Fibroblast of the aortic adventitia (primary cell): ENCODE results near the gene ITGA8. TPM values are rescaled to one million over a fixed set of nuclear protein-coding genes. Genes with fewer than 3 reads are reported as not detected.
A peak's percentile ranks its signal among the peaks of the same experiment; 100 is the strongest.
"Not testable (repeated sequence)": the region's sequence is repeated elsewhere in the genome, so short reads cannot be mapped to it uniquely, and the experiment has no call there.

Experiments
- DNase-seq: peaks from one replicate; pipeline ENCODE4 v3.0.0-alpha.2; 2010; ENCODE audit warnings: low read depth
- H3K4me3 ChIP-seq: 2 replicates; pipeline ENCODE4 v1.5.1; 2011; ENCODE audit warnings: low read depth, mild to moderate bottlenecking, control low read depth, low read length, moderate library complexity
- total RNA-seq: library from RNA; depleted of rRNA; stranded (reverse); fragments of >200 nt; gene quantifications from 2 replicates; pipeline ENCODE4 v1.2.3, GENCODE V29; 2012; ENCODE audit warnings: low replicate concordance
- TF ChIP-seq, protein P1 (sequence below): IDR thresholded peaks from 2 replicates; pipeline ENCODE4 v1.5.1; 2011; ENCODE audit warnings: mild to moderate bottlenecking, low read length, control low read depth, inconsistent platforms; ENCODE audit not compliant: insufficient read depth

Gene ITGA8
- total RNA-seq, 1 donor, result 38.5 TPM

DNA sequence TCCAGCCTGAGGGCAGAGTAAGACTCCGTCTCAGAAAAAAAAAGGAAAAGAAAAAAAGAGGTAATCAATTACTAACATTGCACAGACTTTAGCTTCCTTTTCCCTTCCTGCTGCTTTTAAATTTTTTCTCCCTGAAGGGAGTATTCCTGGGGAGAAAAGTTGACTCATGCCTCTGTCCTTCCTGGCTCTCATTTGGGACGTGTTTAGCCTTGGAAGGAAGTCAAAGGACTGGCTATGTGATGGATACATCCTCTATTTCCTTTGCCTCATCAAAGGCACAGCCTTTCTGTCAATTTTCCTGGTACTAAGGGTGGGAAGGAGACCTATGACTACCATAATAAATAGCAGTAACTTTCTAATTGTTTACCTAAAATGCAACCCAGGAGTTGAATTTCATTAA, 77.6 kb downstream of the ITGA8 start:
- no peak overlapping the region for H3K4me3 ChIP-seq
- TF ChIP-seq, protein P1, sequence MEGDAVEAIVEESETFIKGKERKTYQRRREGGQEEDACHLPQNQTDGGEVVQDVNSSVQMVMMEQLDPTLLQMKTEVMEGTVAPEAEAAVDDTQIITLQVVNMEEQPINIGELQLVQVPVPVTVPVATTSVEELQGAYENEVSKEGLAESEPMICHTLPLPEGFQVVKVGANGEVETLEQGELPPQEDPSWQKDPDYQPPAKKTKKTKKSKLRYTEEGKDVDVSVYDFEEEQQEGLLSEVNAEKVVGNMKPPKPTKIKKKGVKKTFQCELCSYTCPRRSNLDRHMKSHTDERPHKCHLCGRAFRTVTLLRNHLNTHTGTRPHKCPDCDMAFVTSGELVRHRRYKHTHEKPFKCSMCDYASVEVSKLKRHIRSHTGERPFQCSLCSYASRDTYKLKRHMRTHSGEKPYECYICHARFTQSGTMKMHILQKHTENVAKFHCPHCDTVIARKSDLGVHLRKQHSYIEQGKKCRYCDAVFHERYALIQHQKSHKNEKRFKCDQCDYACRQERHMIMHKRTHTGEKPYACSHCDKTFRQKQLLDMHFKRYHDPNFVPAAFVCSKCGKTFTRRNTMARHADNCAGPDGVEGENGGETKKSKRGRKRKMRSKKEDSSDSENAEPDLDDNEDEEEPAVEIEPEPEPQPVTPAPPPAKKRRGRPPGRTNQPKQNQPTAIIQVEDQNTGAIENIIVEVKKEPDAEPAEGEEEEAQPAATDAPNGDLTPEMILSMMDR, result no peak
- peak; percentile 59 for DNase-seq

DNA sequence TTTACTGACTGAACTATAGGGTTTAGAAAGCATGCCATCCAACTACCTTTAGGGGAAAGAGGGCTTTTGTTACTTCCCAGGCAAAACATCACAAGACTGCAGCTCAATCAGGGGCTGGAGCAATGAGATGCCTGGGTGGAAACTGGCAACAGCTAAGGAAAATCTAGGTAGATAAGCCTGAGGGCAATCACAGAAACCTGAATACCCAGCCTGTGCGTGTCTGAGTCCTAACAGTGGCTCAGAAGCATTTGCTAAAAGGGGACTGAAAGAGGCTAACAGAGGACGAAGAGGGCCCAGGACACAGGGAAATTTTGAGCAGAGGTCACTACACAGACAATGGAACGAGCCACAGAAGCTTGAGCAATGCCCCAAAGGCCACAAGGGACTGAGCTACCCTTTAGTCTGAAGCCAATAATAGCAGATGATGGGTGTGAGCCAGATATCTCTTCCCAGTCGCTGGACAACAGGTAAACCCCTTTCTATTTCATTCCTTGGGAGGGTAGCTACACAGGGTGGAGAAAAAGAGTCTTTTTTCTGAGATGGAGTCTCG, 79.1 kb downstream of the ITGA8 start:
- H3K4me3 ChIP-seq, result no peak overlapping the region
- DNase-seq, result no peak
- TF ChIP-seq, protein P1, result no peak

DNA sequence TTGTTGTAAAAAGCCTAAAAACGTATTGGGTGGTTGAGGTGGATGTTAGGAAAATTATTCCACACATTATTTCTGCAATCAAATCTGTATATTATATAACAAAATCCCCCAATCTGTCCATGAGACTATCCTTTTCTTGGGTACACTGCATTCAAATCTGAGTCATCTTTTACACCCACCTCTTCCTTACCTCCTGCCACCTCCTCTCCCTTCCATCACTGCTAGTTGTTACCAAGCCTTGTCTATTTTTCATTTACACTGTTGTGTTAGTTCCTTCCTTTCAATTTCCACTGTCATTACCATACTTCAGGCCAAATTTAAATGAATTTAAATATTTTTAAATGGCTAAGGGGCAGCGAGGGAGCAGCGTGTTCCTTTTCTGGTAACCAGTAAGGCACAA, 83.3 kb downstream of the ITGA8 start:
- no peak for DNase-seq
- no peak overlapping the region for H3K4me3 ChIP-seq
- TF ChIP-seq, protein P1, result no peak

DNA sequence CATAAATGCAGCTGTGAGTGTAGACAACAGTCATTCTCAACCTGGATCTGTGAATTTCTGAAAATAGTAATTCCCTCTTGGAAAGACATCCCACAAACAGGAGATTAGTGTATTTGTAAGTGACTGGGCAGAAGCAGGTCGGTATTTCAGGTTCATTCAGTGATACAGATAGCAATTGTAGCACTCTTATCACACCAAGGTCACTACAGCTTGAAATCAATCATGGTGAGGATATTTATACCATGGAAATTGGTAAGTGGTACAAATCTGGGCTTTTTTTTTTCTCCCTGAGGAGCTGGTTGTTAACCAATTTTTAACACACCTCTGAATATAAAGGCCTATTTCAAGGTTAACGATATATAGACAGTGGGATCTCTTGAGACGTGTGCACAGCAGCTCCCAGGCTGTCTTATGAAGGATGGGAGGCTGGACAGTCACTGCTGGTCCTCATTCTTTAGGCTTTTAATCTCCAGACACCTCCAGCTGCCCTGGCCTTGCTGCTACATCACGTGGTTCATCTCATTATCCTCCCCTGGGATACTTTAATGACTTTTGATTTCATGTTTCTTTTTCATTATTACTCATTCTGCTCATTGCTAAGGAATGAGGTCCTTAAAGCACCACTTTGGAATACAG, 87.1 kb downstream of the ITGA8 start:
- DNase-seq, result no peak
- TF ChIP-seq, protein P1, result no peak
- H3K4me3 ChIP-seq, result no peak overlapping the region

DNA sequence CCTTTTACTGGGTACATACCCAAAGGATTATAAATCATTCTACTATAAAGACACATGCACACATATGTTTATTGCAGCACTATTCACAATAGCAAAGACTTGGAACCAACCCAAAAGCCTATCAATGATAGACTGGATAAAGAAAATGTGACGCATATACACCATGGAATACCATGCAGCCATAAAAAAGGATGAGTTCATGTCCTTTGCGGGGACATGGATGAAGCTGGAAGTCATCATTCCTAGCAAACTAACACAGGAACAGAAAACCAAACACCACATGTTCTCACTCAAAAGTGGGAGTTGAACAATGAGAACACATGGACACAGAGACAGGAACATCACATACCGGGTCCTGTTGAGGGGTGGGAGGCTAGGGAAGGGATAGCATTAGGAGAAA, 88.5 kb downstream of the ITGA8 start:
- H3K4me3 ChIP-seq, DNase-seq: not testable (repeated sequence)

DNA sequence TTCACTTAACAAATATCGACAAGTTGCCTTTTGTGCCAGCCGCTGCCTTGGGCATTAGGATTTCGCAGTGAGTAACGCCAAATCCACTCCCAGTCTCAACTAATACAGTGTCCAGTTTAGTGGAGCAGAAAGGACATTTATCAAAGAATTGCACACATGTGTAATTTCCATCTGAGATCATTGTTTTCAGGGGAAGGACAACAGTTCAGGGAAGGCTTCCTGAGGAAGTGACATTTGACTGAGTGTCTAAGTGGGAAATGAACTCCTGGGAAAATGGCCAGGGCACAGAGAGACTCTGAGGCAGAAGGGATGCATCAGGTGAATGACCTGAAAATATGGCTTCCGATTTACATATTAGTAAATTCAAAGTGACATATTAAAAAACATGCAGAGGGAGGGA, 89.4 kb downstream of the ITGA8 start:
- no peak for DNase-seq
- H3K4me3 ChIP-seq, result no peak overlapping the region
- TF ChIP-seq, protein P1, result no peak

DNA sequence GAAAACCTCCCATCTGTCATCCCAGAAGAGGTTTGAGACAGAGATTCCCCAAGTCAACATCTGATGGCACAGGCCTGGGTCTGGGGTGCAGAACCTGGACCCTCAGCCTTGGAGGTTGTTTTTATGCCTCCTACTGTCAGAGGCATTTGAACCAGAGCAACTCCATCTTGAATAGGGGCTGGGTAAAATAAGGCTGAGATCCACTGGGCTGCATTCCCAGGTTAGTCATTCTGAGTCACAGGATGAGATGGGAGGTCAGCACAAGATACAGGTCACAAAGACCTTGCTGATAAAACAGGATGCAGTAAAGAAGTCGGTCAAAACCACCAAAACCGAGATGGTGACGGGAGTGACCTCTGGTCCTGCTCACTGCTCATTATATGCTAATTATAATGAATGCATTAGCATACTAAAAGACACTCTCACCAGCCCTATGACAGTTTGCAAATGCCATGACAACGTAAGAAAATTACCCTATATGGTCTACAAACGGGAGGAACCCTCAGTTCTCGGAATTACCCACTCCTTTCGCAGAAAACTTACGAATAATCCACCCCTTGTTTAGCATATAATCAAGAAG, 92.0 kb downstream of the ITGA8 start:
- DNase-seq, result no peak
- TF ChIP-seq, protein P1, result no peak
- no peak overlapping the region for H3K4me3 ChIP-seq
